GM04503 (cell line): Measurements from ENCODE around the gene MTUS2.

Source experiments
- DNase-seq: peaks from one replicate; pipeline ENCODE4 v3.0.0-alpha.2; 2012; ENCODE audit warnings: low read depth

Gene MTUS2

GRCh38 chr13:29550430-29550988 is 730.4 kb downstream of the MTUS2 start:
- DNase-seq: no peak

GRCh38 chr13:29551214-29551613 is 731.1 kb downstream of the MTUS2 start:
- no peak for DNase-seq
